Measurements from ENCODE around the gene SKIC3. TPM values are rescaled to one million over a fixed set of nuclear protein-coding genes. Genes with fewer than 3 reads are reported as not detected.

SKIC3 gene
- total RNA-seq, 1 experiment from 2014 or later, result 69.0 TPM

- Mint-ChIP-seq H3K4me1 (peaks cover 16% of the 10 kb centered on the region), H3K27me3 (ENCODE audit: low read depth) (no peaks in the 10 kb centered on the region), H3K27ac (no peak overlapping the region; the same call in 1 of the 2 replicates), H3K9me3 (no peaks in the 10 kb centered on the region), H3K4me3 (no peak overlapping the region), H3K36me3 (peaks cover 2% of the 10 kb centered on the region)
- TF ChIP-seq HMGXB4 (CRISPR knock-in tag; IDR thresholded peaks at IDR 0.05), result no peak
- TF ChIP-seq GRHL2 (CRISPR knock-in tag; IDR thresholded peaks at IDR 0.05; ENCODE audit: insufficient replicate concordance, severe bottlenecking), result no peak
- no peak for TF ChIP-seq NR3C1 (CRISPR knock-in tag; conservative IDR thresholded peaks at IDR 0.05; ENCODE audit: low read depth)
- TF ChIP-seq ATF1 (CRISPR knock-in tag; IDR thresholded peaks at IDR 0.05), result no peak
- TF ChIP-seq E2F5 (CRISPR knock-in tag; IDR thresholded peaks at IDR 0.05), result no peak
- TF ChIP-seq MLX (CRISPR knock-in tag; IDR thresholded peaks at IDR 0.05), result no peak
- no peak for TF ChIP-seq ZNF512 (CRISPR knock-in tag; IDR thresholded peaks at IDR 0.05; ENCODE audit: borderline replicate concordance)
- TF ChIP-seq FOXJ3 (CRISPR knock-in tag; IDR thresholded peaks at IDR 0.05; ENCODE audit: borderline replicate concordance), result no peak
- no peak for TF ChIP-seq ZNF138 (CRISPR knock-in tag; conservative IDR thresholded peaks at IDR 0.05)
- no peak for TF ChIP-seq NFATC4 (CRISPR knock-in tag; IDR thresholded peaks at IDR 0.05)
- TF ChIP-seq SMAD3 (CRISPR knock-in tag; IDR thresholded peaks at IDR 0.05; ENCODE audit: borderline replicate concordance), result no peak
- no peak for TF ChIP-seq FOXK1 (CRISPR knock-in tag; IDR thresholded peaks at IDR 0.05)
- no peak for TF ChIP-seq ZNF263 (CRISPR knock-in tag; IDR thresholded peaks at IDR 0.05; ENCODE audit: low read depth)
- TF ChIP-seq ATF2 (CRISPR knock-in tag; IDR thresholded peaks at IDR 0.05; ENCODE audit: borderline replicate concordance, low read depth), result no peak
- TF ChIP-seq SOX15 (CRISPR knock-in tag; IDR thresholded peaks at IDR 0.05), result no peak
- no peak for TF ChIP-seq ZNF671 (CRISPR knock-in tag; IDR thresholded peaks at IDR 0.05)
- no peak for TF ChIP-seq ATF3 (CRISPR knock-in tag; conservative IDR thresholded peaks at IDR 0.05)
- no peak for TF ChIP-seq USF2 (CRISPR knock-in tag; IDR thresholded peaks at IDR 0.05)
- TF ChIP-seq ZNF317 (CRISPR knock-in tag; IDR thresholded peaks at IDR 0.05; ENCODE audit: borderline replicate concordance, low read depth), result no peak
- TF ChIP-seq PRRX2 (CRISPR knock-in tag; IDR thresholded peaks at IDR 0.05), result no peak
- no peak for DNase-seq (ENCODE audit: low spot score)
- POLR2A ChIA-PET, result no interaction called here
- CTCF ChIA-PET, result no interaction called here
- no peak for ATAC-seq
Observed at GRCh38 chr5:95557841-95558240, 3.1 kb upstream of the SKIC3 start.
